ENCODE results near the gene MRPL2. TPM values are rescaled to one million over a fixed set of nuclear protein-coding genes. Genes with fewer than 3 reads are reported as not detected.

MRPL2 gene
- total and polyA plus RNA-seq, 10 donors, result 11.0 to 53.9 (median 38.0) TPM

DNA sequence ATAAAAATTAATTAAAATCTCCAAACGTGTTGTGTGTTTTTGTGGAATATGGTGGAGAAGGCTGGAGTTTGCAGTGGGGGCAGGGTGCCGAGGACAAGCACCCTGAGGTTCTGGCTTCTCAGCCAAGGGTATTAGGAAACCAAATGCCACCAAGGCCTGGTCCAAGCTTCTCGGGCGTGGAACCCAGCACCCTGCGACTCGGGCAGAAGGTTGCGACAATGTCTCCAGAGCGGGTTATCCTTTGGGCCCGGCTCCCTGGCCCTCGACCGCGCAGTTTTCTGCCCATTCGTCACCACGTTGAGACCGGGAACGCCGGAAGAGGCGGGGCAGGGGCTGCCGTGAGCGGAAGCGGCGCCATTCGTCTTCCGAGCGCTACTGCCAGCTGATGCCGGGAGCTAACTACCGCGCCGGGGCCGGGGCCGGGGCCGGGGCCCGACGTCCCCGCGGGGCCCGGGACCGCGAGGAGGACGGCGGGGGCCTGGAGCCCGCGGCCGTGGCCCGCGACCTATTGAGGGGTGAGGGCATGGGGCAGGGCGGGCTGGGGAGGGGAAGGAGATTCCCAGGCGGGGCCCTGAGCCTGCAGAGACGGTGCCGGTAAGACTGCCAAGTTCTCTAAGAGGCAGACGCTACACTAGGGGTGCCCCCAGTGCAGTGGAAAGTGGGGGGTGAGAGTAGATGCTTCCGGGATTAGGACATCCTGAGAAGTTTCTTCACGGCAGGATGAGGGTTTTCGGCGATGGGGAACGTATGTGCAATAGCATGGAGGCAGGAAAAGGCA lies 37.8 kb downstream of the MRPL2 start, which contains the start of gene RRP36:
Gene RRP36 (plus strand): TSS at position 354 of the 778 bp plus-strand sequence. CDS start 32 bp downstream, at position 386.
- peaks cover 23 to 63% (median 44%) of the 10 kb centered on the region in 6 donors for H3K4me1 ChIP-seq
- 1 to 2% (median 1%) methylated on average over 12 to 56 of the region's 56 CpGs for WGBS, 5 donors
- peak within 1 kb of the TSS; percentile 72 to 99 (median 98) for H3K4me3 ChIP-seq
- H3K27ac ChIP-seq, result peak within 1 kb of the TSS; percentile 81 to 95 (median 90)
- intact Hi-C loops (cut with DNase I; ENCODE audit: low total_unique reads), result no loop called here
- no peaks in the 10 kb centered on the region for H3K27me3 ChIP-seq (replicated peaks in 1 of 7)
- H3K9me3 ChIP-seq, result no peaks in the 10 kb centered on the region
- peak; percentile 86 to 90 (median 88) for TF ChIP-seq POLR2AphosphoS5 (IDR thresholded peaks at IDR 0.05)
- no peak for TF ChIP-seq POLR2A (IDR thresholded peaks at IDR 0.05)
- no peak for TF ChIP-seq CTCF (IDR thresholded peaks at IDR 0.05 in 8 of 11, conservative IDR thresholded peaks at IDR 0.05 in 3 of 11)
- H3K36me3 ChIP-seq, result peaks cover 0 to 79% (median 47%) of the 10 kb centered on the region in 6 donors
- peak; percentile 96 for DNase-seq

DNA sequence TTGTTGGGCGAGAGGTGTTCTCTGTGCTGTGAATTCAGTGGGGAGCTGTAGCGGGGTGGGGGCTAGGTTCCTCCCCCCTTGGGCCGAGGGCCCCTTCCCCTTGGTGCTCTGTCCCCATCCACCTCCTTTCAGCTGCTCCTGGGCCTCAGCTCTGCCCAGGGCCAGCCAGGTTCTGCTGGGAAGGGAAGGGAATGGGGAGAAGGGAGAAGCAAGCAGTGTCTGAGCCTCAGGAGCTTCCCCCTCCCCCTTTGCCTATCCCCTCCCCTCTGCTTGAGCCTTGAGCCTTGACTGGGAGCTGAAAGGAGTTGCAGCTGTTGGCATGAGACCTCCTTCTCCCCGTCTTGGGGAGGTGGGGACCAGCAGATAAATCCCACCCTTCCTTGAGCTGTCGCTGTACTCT lies 38.4 kb downstream of the MRPL2 start:
- H3K27me3 ChIP-seq (replicated peaks in 1 of 7), result no peaks in the 10 kb centered on the region
- WGBS, 5 donors, result 49 to 74% (median 70%) methylated on average over 3 to 5 of the region's 5 CpGs
- no peaks in the 10 kb centered on the region for H3K9me3 ChIP-seq
- DNase-seq, result no peak
- H3K4me1 ChIP-seq, result peaks cover 29 to 69% (median 50%) of the 10 kb centered on the region in 6 donors
- peak overlapping the region; percentile 72 to 99 (median 98) for H3K4me3 ChIP-seq
- intact Hi-C loops (cut with DNase I; ENCODE audit: low total_unique reads), result no loop called here
- H3K27ac ChIP-seq, result peak overlapping the region; percentile 81 to 95 (median 90)
- no peak for TF ChIP-seq CTCF (IDR thresholded peaks at IDR 0.05 in 8 of 11, conservative IDR thresholded peaks at IDR 0.05 in 3 of 11)
- no peak for TF ChIP-seq POLR2AphosphoS5 (IDR thresholded peaks at IDR 0.05)
- no peak for TF ChIP-seq POLR2A (IDR thresholded peaks at IDR 0.05)
- peaks cover 0 to 79% (median 41%) of the 10 kb centered on the region in 6 donors for H3K36me3 ChIP-seq

- Histone ChIP-seq H3K4me3 (no peak overlapping the region), H3K4me1 (peaks cover 33 to 76% (median 57%) of the 10 kb centered on the region in 6 donors), H3K36me3 (peaks cover 0 to 73% (median 34%) of the 10 kb centered on the region in 6 donors), H3K27ac (peak overlapping the region in 4 of 8 donors; percentile 90 to 95 (median 93)), H3K27me3 (replicated peaks in 1 of 7) (no peaks in the 10 kb centered on the region), H3K9me3 (no peaks in the 10 kb centered on the region)
- DNase-seq, result no peak
- TF ChIP-seq CTCF (IDR thresholded peaks at IDR 0.05 in 8 of 11, conservative IDR thresholded peaks at IDR 0.05 in 3 of 11) (no peak), POLR2A (IDR thresholded peaks at IDR 0.05) (no peak), POLR2AphosphoS5 (IDR thresholded peaks at IDR 0.05) (no peak)
- 95 to 99% (median 97%) methylated on average over 3 of the region's 3 CpGs for WGBS, 5 donors
- intact Hi-C loops (cut with DNase I; ENCODE audit: low total_unique reads), result no loop called here
Measured at GRCh38 chr6:43020052-43020705, 39.1 kb downstream of the MRPL2 start.

DNA sequence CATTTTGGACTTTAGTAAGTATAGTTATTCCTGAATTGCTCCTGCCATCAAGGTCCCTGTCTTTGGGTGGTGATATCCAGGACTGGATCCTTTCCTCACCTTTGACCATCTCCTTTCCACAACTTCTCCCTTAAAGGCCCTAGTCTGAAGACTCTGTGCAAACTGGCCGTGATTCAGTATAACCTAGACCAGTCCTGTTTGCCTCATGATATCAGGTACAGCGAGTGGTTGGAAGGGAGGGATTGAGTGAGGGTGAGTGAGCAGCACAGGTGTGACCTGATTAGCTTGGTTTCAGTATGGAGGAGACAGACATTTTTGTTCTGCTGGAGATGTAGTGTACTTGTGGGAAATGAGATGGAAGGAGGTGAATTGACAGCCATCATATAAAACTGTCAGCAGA lies 40.1 kb downstream of the MRPL2 start:
- Histone ChIP-seq H3K36me3 (peaks cover 0 to 63% (median 28%) of the 10 kb centered on the region in 6 donors), H3K9me3 (no peaks in the 10 kb centered on the region), H3K27ac (no peak overlapping the region), H3K4me1 (peaks cover 40 to 77% (median 62%) of the 10 kb centered on the region in 6 donors), H3K27me3 (replicated peaks in 1 of 7) (no peaks in the 10 kb centered on the region), H3K4me3 (no peak overlapping the region)
- intact Hi-C loops (cut with DNase I; ENCODE audit: low total_unique reads), result no loop called here
- DNase-seq, result no peak
- 93 to 98% (median 93%) methylated on average over 2 of the region's 2 CpGs for WGBS, 5 donors
- TF ChIP-seq POLR2AphosphoS5 (IDR thresholded peaks at IDR 0.05) (no peak), CTCF (IDR thresholded peaks at IDR 0.05 in 8 of 11, conservative IDR thresholded peaks at IDR 0.05 in 3 of 11) (no peak), POLR2A (IDR thresholded peaks at IDR 0.05) (no peak)
